ENCODE data around the gene NME1.
"Not testable (repeated sequence)": the region's sequence is repeated elsewhere in the genome, so short reads cannot be mapped to it uniquely, and the experiment has no call there.

The NME1 gene

GRCh38 chr17:51153210-51154072 is at the start of gene NME1:
NME1 (plus strand) TSS chr17:51153559; CDS start chr17:51155655, 2,096 bp downstream.
- peak; percentile 98 for DNase-seq

DNA sequence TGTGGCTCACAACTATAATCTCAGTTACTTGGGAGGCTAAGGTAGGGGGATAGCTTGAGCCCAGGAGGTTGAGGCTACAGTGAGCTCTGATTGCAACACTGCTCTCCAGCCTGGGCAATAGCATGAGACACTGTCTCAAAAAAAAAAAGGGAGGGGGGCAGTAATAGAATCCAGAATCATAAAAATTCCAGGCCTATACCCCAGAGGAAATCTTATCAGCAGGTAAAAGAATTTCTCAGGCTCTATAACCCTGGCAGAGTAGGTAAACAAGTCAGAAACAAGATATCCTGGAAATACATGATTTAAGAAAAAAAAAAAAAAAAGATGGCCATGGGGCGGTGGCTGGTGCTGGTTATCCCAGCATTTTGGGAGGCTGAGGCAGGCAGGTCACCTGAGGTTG is 45.6 kb upstream of the NME1 start:
- no peak for DNase-seq

DNA sequence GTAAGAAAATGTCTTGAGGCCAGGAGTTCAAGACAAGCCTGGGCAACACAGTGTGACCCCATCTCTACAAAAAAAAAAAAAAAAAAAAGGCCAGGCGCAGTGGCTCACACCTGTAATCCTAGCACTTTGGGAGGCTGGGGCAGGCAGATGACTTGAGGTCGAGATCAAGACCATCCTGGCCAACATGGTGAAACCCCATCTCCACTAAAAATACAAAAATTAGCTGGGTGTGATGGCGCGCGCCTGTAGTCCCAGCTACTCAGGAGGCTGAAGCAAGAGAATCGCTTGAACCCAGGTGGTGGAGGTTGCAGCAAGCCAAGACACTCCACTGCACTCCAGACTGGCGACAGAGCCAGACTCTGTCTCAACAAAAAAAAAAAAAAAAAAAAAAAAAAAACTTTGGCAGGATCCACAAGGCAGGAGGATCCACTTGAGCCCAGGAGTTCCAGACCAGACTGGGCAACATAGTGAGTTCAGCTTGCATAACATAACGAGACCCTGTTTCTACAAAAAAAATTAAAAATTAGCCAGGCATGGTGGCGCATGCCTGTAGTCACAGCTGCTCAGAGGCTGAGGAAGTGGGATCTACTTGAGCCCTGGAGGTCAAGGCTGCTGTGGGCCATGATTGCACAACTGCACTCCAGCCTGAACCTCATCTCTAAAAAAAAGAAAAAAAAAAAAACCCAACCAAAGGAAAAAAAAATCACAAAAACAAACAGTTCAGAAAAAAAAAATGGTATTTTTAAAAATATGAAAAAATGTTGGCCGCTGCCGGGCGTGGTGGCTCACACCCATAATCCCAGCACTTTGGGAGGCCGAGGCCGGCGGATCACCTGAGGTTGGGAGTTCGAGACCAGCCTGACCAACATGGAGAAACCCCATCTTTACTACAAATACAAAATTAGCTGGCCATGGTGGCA is 40.8 kb upstream of the NME1 start:
- not testable (repeated sequence) for DNase-seq

- DNase-seq: no peak
Measured at GRCh38 chr17:51115179-51115578, 38.2 kb upstream of the NME1 start.

GRCh38 chr17:51118330-51119195 is 34.8 kb upstream of the NME1 start:
- DNase-seq: no peak

DNA sequence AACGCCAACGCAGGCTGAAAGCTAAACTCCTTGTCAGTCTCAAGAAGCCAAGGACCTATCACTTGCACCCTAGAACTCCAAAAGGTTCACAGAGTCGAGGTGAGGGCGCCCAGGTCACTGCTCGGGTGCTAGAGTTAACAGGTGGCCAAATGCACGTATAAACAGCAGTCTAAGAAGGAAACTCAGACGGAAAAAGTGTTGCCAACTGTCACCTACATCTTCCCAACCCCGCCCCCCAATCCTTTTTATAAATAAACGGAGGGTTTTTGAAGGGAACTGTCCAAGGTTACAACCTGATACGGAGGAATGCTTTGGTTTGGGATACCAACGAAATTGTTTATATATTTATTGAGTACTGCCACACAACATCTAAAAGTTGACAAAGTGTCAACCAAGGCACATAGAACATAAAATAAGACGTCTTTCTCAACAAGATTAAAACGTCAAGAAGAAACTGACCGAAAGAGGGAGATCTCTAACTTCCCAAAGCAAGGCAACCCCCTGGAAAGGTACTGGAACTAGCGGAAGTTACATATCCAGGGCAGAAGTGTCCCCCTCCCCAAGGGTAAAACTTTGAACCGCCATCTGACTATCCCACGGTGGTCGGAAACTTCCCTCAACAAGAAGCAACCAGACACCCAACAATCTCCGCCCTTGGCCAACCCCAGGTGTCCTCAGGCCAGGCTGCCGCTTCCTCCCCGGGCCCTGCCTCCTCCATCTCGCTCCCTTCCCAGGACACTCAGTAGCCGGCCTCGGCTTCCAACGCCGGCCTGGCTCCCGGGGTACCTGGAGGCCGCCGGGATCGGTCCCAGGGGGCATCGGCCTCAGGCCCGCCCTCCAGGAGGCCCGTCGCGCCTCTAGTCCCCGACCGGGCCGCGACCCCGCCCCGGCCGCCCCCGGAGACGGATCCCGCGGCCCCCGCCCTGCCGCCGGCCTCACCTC is 33.7 kb upstream of the NME1 start:
- peak; percentile 56 for DNase-seq

DNA sequence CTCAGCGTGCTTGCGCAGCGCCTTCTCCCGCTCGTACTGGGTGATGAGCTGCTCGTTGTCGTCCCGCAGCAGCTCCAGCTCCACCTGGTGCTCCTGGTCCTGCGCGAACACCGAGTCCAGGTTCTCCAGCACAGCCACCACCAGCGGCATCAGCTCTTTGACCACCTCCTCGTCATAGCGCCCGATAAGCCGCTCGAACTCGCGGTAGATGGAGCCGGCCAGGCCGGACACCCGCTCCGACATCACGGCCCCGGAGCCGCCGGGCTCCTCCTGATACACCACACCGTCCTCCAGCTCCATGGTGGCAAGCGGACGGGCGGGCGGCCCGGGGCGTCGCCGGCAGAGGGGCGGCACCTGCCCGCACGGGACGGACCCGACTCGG is 33.0 kb upstream of the NME1 start:
- no peak for DNase-seq

GRCh38 chr17:51120739-51121619 is 32.4 kb upstream of the NME1 start, which contains the start of gene SPAG9:
SPAG9 (minus strand) TSS chr17:51120868; CDS start chr17:51120656, 212 bp downstream.
- DNase-seq: peak; percentile 92

DNA sequence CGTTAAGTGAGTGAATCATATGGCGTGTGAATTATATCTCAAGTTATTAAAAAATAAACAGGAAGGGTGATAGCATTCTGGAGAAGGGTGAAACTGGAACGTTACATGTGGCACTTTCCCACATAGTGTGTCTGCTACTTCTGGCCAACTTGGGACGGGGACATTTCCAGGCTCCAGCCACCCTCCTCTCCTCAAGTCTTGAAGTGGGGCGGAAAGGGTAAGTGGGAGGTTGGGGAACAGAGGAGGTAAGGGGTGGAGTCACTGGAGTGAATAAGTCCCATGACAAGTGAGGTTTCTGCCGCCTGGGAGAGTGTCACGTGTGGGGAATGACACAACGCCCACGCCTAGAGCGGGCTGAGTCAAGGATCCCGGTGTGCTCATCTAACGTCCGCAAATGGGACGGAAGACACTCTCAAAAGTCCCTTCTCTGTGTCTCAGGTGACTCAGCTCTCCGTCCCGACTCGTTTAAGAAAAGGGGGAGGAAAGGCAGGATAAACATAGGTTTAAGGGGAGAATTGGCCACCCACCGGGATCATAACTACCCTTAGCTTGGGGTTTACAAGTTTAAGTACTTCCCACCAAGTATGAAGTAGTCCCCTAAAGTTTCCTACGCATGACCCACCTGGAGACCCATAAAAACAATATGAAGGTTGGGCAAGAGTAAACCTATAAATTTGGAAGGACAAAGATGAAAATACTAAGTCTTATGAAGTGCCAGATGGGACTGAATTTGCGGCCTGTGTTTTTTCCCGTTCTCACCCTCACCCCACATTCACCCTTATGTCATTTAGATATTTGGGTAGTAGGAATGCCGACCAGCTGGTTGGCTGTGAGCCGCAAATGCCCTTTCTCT is 31.5 kb upstream of the NME1 start:
- DNase-seq: peak; percentile 76

- DNase-seq: not testable (repeated sequence)
Measured at GRCh38 chr17:51122473-51123115, 30.8 kb upstream of the NME1 start.

DNA sequence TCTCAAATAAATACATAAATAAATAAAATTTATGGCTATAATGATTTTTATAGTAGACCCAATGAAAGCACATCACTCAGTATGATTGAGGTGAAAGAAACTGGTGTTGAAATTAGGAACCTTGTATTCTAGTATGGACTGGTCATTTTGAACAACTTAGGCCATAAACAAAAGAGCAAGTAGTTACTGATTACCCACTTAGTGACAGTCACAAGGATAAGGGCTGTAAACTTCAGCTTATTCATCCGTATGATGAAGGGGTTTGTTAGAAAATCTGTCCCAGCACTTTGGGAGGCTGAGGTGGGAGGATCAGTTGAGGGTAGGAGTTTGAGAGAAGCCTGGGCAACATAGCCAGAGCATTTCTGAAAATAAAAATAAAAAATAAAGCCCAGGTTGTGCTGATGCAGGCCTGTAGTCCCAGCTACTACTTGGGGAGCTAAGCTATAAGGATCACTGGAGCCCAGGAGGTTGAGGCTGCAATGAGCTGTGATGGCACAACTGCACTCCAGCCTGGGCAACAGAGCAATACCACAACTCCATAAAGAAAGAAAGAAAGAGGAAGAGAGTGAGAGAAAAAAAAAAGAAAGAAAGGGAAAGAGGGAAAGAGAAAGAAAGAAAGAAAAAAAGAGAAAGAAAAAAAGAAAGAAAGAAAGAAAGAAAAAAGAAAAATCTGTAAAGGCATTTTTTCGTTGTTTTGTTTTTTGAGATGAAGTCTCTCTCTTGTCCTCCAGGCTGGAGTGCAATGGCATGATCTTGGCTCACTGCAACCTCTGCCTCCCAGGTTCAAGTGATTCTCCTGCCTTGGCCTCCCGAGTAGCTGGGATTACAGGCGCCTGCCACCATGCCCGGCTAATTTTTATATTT is 28.5 kb upstream of the NME1 start:
- no peak for DNase-seq

- peak; percentile 36 for DNase-seq
Measured at GRCh38 chr17:51128076-51128475, 25.3 kb upstream of the NME1 start.

GRCh38 chr17:51132964-51133319 is 20.4 kb upstream of the NME1 start:
- DNase-seq: no peak

DNA sequence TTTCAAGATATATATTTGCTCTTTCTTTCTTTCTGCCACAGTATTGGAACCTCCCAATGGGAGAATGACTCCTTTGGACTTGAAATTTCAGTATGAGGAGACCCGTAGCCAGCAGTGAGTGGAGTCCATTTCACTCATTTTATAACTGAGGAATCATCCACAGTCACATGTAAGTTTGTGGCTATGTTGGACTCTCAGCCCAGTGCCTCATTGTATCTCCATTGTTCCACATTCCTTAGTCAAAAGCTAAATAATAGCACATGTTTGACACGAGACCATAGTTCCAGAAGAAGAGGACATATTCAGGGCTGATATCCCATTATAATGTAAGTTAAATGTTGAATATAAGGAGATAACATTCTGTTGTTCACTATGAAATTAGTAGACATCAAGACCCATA is 20.0 kb upstream of the NME1 start:
- DNase-seq: no peak

GRCh38 chr17:51135956-51136355 is 17.4 kb upstream of the NME1 start:
- DNase-seq: no peak

- no peak for DNase-seq
Measured at GRCh38 chr17:51142597-51142996, 10.8 kb upstream of the NME1 start.

GRCh38 chr17:51144266-51145022 is 8.9 kb upstream of the NME1 start:
- no peak for DNase-seq

All from activated CD4-positive, CD25-positive, alpha-beta regulatory T cell treated with anti-CD3 and anti-CD28 coated beads, Interleukin-2, amount 50 U/mL, for 72 hours (primary cell).